ENCODE data around the gene NUP62.

Gene NUP62

DNA sequence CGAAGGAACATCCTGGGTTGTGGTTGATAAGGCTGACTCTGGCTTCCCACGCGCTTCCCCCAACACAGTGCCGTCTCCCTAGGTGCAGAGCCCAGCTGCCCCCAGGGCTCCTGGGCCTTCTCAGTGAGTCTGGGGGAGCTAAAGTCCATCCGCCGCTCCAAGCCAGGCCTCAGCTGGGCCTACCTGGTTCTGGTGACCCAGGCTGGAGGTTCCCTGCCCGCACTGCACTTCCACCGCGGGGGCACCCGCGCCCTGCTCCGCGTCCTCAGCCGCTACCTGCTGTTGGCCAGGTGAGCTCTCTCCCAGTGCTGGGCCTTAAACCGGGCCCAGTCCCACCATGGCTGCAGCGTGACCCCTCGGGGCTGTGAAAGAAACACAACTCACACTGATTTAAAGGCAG, 48.1 kb downstream of the NUP62 start:
- no peak for DNase-seq (ENCODE audit: low read depth)

DNA sequence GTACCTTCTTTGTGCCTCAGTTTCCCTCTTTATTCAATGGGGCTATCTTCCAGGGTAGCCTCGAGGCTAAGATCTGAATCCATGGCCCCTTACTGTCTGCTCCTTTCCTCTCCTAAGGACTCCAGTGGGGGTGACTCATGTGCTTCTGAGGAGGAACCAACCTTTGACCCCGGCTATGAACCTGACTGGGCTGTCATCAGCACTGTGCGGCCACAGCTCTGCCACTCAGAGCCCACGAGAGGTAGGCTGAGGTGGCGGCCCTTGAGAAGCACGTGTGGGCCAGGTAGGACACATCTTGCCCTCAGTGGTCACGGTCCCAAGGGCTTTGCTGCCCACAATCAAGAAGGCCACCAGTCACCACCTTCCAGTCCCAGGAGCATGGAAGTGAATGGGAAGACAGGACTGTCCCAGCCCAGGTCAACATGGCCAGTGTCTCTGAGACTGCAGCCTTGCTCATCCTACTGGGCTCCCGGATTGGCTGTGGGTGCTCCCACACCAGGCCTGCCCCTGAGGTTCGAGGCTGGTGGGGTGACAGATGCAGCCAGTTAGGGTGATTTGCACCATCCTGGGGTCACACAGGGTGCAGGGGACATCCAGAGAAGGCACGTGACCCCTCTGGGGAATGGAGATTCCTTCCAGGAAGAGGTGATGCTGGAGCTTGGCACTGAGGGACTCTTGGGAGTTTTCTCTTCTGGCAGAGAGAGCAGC, 49.0 kb downstream of the NUP62 start:
- DNase-seq (ENCODE audit: low read depth) = no peak

DNA sequence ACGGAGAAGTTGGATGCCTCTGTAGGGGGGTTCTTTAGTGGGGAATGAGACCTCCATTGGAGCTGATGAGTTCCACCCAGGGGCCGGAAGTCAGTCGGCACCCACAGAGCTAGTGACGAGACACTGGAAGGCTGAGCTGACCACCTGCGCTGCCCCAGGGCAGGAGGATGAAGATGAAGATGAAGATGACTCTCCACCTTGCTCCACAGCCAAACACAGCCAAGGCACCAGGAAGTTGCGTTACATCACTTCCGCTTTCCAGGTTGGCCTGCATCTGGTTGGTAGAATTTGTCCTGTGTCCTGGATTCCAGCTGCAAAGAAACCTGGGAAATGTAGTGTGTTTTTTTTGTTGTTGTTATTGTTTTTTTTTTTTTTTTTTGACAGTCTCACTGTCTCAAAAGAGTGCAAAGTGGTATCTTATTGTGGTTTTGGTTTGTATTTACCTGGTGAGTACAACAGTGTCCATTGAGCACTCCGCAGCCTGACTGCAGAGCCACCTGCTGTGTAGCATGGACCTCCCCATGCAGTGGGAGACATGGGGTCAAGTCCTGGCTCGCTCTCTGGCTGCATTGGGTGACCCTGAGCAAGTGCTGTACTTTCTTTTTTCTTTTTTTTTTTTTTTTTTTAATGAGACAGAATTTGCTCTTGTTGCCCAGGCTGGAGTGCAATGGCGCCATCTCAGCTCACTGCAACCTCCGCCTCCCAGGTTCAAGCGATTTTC, 49.9 kb downstream of the NUP62 start:
- no peak for DNase-seq (ENCODE audit: low read depth)

DNA sequence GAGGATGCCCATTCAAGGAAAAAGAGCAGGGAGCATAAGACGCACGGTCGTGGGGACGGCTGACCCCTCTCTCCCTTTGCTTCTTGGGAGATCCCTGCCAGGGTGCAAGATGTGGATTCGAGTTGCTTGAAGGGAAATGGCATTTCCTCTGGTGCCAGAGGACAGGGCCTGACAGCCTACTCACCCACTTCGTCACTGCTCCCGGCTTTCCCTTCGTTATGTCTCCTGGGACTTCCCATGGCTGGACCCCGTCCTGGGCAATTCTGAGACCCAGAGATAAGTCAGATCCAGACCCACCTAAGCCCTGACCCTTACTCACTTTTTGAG, 50.6 kb downstream of the NUP62 start:
- DNase-seq (ENCODE audit: low read depth) = no peak

GRCh38 chr19:49877879-49878743, 51.2 kb downstream of the NUP62 start:
- DNase-seq (ENCODE audit: low read depth) = peak; percentile 96

DNA sequence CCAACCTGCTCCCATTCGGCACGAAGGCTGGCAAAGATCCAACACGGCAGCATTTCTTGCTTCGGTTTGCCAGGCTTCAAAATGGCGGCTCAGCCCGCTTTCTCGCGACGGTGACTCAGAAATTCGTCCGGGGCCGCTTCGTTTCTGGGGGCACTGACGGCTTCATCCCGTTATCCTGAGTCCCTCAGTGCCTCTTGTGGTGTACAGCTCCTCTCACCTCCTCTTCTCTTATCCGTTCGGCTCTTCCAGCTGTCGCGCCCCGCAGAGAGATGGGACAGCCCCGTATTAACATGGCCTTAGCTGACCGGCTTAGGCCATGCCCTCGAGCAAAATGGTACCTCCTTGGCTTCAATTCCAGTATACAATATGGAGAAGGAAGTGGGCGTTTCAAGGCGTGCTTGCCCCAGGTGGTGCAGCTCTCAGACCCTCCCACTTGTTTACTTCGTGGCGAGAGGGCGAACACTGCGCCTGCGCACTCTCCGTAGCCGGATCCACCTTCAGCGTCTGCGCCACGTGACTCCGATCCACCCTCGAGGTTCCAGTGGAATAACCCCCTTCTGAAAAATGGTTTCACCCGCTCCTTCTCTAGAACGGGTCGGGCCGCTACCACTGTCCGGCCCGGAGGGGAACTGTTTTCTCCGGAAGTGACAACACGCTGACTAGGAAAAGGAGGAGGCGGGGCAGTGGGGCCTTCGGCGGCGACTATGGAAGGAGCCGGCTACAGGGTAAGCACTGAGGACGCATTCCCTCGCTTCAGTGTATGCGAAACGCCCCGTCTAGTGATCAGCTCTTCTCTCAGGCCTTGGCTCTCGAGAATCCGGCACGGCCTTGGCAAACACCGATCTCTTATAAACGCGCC, 52.1 kb downstream of the NUP62 start, which contains the start of the genes AKT1S1 and TBC1D17:
AKT1S1 (minus strand) TSS at position 336 of the 859 bp plus-strand sequence. CDS start 4,060 bp downstream, outside the sequence.
TBC1D17 (plus strand) TSS at position 683 of the 859 bp plus-strand sequence; CDS start at position 705, 22 bp downstream.
- peak; percentile 100 for DNase-seq (ENCODE audit: low read depth)

GRCh38 chr19:49876422-49877019, 52.8 kb downstream of the NUP62 start:
- peak; percentile 98 for DNase-seq (ENCODE audit: low read depth)

DNA sequence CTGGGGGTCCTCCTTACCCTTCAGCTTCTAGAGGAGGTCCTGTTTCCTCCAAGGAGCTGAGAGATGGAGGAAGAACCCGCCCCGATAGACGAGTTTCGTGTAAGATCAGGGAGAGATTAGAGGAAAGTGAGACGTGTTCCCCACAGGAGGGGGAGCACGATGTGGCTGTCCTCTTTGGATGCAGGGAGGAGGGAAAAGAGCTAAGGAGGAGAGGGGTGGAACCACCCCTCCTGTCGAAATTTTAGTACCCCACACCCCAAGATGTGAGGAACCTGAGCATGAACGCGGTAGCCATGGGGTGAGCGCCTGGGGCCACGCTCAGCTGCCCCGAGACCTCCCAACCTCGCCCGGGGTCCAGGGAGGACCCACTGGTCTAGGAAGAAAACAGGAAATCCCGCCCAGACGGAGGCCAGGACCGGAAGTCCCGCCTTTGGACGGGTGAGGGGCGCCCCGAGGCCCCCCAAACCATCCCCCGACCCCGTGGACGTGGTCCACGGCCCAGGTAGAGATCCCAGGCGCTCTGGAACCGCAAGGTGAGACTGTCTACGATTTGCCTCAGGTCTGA, 53.4 kb downstream of the NUP62 start:
- no peak for DNase-seq (ENCODE audit: low read depth)

DNA sequence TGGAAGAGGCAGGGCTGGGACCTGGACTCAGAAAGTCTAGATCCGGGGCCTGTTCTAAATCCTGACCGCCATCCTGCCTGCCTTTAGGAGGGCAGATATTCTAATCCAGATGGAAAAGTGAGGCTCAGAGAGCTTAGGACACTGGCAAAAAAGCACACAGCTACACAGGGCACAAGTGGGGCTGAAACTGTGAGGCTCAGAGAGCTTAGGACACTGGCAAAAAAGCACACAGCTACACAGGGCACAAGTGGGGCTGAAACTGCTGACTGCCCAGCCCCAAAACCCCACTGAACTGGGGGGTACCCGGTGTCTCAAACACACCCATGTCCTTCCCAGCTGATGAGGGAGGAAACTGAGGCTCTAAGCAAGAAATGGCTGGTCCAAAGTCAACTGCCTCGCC, 54.1 kb downstream of the NUP62 start:
- no peak for DNase-seq (ENCODE audit: low read depth)

DNA sequence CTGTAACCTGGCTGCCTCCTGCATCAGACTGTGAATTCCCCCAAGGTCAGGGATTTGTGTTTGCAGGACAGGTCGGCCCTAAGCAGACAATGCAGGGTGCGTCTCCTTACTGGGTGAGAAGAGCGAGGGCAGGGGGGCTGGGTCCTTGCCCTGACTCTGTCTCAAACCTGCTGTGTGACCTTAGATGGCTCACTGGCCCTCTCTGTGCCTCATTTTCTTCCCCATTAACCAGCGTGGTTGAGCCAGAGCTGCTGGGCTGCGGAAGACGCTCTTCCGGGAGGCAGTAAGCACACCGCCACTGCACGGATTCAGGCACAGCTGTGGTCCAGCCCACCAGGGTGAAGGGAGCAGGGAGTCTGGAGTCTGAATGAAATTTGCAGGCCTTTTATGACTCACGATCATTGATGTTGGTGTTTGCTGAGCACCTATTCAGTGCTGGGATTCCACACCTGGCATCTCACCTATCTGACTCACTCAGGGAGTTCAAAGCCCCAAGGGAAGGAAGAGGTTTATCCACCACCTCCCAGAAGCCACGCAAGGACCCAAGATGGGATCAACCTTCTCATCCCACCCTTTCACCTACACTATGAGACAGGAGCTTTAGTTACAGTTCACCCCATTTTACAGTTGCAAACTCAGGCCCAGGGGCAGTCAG, 54.7 kb downstream of the NUP62 start:
- DNase-seq (ENCODE audit: low read depth) = no peak

- no peak for DNase-seq (ENCODE audit: low read depth)
Observed at GRCh38 chr19:49873834-49874233, 55.5 kb downstream of the NUP62 start.

DNA sequence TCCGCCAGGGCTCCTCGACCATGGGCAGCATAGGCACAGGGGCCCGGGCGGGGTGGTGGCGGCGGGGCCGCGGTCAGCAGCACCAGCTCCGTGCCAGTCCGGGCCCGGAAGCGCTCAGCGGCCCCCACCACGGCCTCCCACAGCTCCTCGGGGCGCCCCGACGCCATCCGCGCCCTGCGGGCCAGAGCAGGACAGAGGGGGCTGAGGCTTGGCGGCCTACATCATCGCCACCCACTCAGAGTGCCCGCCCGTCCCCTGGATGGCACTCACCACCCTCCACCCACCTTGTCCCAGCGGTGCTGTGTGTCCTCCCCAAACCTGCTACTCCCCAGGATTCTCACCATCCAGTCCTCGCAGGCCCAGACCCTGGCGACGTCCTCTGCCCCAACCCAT, 56.2 kb downstream of the NUP62 start:
- DNase-seq (ENCODE audit: low read depth) = no peak

GRCh38 chr19:49872245-49873128, 56.8 kb downstream of the NUP62 start:
- DNase-seq (ENCODE audit: low read depth) = no peak

- DNase-seq (ENCODE audit: low read depth) = no peak
Observed at GRCh38 chr19:49871349-49871985, 57.8 kb downstream of the NUP62 start.

DNA sequence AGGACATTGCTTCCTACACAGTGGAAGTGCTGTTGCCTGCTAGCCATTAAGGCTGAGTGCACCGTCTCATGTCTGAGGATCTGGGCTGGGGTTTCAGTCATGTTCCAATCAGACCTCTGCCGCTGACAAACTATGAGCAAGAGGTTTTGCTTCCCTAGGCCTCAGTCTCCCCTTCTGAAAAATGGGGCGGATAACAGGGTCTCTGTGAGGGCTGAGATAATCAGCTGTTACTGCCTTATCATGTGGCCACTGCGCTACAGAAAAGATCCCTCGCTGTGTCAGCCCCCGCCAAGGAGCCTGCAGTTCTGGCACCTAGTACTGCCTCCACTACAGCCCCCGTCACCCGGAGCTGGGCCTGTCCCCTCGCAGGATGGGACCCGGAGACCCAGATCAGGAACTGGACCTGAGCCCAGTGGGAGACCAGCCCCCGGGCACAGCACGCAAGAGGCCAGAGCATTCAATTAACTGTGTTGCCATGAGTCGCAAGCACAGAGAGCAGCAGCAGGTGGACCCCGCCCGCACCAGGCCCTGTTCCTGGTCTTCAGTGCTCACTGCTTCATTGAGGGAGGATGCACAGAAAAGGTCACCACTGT, 58.9 kb downstream of the NUP62 start:
- DNase-seq (ENCODE audit: low read depth) = no peak

- peak; percentile 100 for DNase-seq (ENCODE audit: low read depth)
Observed at GRCh38 chr19:49869484-49870308, 59.6 kb downstream of the NUP62 start.

DNA sequence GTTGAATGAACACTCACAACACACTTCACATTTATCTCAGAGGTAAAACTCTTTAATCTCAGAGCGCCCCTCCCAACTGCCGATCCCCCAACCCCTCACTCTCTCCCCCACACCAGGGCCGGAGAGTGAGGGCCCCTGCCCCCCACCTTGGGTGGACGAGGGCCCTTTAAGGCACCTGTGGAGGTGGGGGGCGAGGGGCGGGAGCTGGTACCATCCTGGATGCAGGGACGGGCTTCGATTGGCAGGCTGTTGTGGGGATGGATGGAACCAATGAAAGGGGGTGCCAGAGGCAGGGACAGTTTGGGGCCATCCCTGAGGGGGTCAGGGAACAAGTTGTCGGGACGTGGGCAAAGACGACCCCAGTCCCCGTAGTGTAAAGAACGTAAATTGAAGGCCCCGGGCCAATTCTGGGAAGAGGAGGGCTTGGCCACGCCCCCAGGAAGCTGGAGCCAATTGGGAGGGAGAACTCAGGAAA, 60.3 kb downstream of the NUP62 start:
- DNase-seq (ENCODE audit: low read depth) = no peak
